Measurements from ENCODE around the gene TMEM87A.
"Not testable (repeated sequence)": the region's sequence is repeated elsewhere in the genome, so short reads cannot be mapped to it uniquely, and the experiment has no call there.

Gene TMEM87A

DNA sequence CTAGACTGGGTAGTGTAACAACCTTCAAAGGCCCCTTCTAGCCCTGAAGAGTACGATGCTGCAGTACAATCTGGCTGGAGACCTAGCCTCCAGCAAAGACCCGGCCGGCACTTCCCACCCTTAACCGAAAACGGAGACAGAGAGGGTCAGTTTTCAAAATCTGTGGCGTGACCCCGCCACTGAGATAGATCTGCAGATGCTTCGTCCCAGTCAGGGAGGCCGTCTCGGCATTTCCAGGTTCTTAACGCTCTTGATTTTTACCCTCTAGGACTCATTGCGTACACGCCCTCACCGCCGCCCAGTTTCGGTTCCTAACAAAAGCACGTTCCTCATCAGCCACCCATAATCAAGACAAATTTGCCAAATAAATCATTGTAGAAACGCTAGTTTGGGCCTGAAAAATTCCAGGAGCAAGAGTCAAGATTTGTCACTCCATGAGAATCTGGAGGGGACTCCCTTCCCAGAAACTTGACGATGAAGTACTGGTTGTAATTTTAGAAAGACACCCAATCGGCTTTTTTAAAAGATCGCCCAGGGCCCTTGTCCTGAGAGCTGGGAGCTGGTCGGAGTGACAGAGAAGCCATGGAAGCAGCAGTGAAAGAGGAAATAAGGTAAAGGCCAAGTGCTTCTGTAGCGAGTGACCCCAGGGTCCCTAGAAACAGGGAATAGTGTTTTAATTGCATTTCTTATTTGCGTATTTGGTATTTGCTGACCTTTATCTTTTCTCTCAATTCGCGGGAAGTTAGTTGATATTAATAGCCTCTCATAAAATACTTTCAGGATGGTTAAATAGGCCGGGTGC lies 868 bp upstream of the TMEM87A start:
- DNase-seq (ENCODE audit: low read depth in 2 of 2): peak; percentile 40 to 48

DNA sequence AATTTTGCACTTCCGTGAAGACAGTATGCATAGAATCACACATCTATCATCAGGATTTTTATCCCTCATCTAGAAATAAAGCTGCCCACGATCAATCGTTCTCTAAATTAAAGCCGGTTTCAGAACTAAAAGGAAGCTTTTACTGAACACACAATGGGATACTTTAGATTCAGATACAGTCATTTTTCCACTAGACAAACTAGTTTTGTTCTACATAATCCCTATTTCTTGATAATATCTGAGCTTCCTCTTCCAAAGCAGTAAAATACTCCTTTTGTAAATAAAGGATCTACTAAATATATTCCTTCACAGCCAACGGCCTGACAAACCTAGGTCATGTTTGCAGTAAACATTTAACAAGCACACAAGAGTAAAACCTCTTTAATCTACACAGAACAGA lies 2.2 kb downstream of the TMEM87A start:
- DNase-seq (ENCODE audit: low read depth in 2 of 2): no peak

DNA sequence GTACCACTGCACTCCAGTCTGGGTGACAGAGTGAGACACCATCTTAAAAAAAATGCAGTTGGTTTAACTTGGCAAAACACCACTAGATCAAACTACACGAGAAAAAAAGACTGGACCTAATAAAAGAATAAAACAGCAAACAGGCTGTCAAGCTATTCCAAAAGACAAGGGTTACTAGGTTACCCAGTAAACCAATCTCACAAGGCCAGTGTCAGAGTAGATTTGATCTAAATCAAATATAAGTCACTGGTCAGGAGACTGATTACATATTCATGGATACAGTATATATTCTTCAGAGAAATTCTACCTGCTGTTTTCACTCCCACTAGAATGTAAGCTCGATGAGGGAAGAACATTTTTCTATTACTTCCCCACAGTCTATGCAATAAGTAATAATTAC lies 2.7 kb downstream of the TMEM87A start:
- no peak for DNase-seq (ENCODE audit: low read depth in 2 of 2)

DNA sequence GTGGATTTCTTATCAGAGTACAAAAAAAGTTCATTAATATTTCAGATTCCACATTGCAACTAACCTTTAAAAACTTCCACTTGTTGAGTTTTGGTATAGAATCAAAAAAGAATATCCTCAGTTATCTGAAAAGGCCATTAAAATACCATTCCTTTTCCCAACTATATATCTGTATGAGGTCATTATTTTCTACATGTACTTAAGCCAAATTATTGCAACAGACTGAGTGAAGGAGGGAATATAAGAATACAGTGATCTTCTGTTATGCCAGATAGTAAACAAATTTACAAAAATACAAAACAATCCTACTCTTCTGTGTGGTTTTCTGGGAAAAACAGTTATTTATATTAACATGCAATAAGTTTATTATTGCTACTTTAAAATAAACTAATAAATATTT lies 5.9 kb downstream of the TMEM87A start:
- no peak for DNase-seq (ENCODE audit: low read depth in 2 of 2)

DNA sequence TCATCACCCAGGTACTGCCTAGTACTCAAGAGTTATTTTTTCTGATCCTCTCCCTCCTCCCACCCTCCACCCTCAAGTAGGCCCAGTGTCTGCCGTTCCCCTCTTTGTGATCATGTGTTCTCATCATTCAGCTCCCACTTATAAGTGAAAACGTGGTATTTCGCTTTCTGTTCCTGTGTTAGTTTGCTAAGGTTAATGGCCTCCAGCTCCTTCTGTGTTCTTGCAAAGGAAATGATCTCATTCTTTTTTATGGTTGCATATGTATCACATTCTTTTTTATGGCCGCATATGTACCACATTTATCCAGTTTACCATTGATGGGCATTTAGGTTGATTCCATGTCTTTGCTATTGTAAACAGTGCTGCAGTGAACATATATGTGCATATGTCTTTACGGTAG lies 8.4 kb downstream of the TMEM87A start:
- no peak for DNase-seq (ENCODE audit: low read depth in 2 of 2)

DNA sequence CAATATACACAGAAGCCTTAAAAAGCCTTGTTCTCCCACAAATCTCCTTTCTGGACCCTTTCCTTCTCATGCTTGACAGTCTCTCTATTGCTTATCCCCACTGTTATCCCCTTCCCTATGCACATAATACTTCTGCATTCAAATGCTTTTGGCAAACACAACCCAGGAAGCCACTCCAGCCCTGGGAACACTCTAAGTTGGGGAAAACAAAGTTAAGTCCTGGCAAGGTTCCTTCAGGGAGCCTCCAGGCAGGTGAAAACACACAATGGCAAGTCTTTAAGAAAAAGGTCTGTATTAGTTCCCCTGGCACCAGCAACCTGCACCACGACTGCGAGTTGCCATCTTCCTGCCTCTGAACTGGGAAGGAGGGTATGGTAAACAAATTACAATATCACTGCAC lies 19.9 kb downstream of the TMEM87A start:
- no peak for DNase-seq (ENCODE audit: low read depth in 2 of 2)

DNA sequence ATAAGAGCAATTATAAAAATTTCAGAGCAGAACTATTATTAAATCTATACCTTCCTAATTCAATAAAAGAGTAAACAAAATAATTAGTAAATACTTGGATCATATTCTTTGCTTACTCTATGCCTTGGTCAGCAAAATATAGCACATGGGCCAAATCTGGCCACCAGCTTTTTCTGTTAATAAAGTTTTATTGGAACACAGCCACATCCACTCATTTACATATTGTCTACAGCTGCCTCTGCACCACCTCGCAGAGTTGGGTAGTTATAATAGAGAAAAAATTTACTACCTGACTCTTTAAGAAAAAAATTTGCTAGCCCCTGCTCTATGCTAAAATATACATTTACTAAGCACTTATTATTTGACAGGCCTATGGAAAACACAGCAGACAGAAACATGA lies 32.4 kb downstream of the TMEM87A start:
- DNase-seq (ENCODE audit: low read depth in 2 of 2): no peak

DNA sequence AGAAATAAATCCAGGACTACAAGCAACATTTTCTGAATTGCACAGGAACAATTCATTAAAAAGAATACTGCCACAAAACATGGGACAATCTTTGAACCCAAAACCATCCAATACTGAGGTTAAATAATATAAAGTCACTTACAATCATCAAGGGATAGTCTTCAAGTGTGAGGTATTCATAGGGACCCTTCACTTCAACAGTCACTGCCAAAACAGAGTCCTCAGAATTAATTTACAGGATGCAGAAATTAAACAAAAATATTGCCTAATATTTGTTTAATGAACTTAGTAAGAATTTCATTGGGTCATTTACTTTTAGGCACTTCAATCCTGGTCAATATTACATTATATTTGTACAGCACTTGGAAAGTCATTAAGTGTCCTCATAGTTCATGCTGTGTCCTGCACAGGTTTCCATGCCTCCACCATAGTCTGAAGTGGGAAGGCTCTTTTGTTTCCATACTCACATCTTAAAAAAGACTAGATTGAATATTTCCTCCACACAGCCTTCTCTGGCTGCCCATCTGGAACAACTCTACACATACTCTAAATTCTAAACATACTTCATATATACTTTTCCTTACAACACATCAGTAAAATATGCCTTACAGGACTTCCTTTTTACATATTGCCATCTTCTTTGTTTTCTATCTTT lies 33.6 kb downstream of the TMEM87A start:
- no peak for DNase-seq (ENCODE audit: low read depth in 2 of 2)

DNA sequence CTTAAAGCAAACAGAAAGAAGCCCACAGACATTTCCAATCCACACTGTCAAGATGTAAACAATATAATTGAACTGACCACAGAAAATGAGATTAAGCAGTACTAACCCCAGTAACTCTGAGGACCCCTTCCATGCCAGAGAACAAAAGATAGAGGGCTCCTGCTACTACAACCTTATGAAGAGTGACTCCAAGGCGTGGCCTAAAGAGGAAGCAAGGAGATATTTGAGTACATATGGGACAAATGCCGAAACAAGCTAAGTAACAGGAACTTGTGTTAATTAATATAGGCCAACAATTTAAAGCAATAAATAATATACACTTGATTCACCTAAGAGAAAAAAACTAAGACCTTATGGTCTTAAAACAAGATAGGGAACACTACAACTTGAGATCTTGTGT lies 40.1 kb downstream of the TMEM87A start:
- no peak for DNase-seq (ENCODE audit: low read depth in 2 of 2)

DNA sequence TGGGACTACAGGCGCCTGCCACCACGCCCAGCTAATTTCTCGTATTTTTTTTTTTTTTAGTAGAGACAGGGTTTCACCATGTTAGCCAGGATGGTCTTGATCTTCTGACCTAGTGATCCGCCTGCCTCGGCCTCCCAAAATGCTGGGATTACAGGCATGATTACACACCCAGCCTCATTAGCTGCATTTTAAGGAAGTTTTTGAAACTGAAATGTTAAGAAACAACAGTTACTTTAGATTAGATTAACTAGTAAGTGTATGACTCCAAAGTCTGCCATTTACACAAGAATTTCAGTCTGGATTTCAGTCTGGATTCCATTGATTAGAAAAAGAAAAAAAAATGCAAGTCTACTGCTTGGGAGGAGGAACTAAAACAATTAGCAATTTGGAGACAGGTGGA lies 40.6 kb downstream of the TMEM87A start:
- no peak for DNase-seq (ENCODE audit: low read depth in 2 of 2)

DNA sequence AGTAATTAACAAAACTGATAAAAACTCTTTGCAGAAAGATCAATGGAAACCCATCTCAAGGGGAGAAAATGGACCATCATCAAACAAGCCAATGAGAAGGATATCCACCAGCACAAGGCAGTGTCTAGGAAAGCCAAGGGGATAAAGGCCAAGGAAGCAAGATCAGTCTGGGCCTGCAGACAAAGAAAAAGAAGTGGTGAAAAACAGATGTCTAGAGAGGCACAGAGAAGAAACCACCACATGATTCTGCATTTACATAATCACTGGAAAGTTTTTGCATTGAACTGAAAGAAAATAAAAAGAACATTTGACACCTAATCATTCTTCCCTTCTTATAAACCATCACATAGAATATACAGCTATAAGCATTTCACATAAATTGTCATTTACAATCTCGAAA lies 42.1 kb downstream of the TMEM87A start:
- DNase-seq (ENCODE audit: low read depth in 2 of 2): no peak

DNA sequence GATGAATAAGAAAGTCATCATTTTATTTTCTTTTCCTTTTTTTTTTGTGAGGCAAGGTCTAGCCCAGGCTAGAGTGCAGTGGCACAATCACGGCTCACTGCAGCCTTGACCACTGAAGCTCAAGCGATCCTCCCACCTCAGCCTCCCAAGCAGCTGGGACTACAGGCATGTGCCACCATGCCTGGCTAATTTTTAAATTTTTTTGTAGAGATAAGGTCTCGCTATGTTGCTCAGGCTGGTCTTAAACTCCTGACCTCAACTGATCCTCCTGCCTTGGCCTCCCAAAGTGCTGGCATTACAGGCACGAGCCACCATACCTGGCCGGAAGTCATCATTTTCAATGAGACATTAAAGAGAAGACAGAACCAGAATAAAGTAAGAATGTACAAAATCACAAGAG lies 44.3 kb downstream of the TMEM87A start:
- not testable (repeated sequence) for DNase-seq (ENCODE audit: low read depth in 2 of 2)

DNA sequence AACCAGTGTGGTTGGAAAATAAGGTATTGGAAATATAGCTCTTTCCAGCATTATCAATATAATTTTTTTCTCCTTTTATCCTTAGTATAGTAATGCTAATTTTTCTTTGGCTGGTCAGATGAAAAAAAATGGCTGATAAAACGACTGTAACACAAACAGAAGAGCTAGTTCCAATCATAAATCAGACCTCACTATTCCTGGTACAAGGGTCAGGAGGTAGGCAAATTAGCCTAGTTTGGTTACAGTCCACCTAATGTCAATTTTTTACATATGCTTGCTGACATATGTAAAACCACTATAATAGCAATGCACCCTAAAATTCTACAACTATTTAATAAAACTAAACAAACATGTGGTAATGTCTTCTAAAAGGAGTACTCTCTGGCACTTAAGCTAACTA lies 45.2 kb downstream of the TMEM87A start:
- no peak for DNase-seq (ENCODE audit: low read depth in 2 of 2)

DNA sequence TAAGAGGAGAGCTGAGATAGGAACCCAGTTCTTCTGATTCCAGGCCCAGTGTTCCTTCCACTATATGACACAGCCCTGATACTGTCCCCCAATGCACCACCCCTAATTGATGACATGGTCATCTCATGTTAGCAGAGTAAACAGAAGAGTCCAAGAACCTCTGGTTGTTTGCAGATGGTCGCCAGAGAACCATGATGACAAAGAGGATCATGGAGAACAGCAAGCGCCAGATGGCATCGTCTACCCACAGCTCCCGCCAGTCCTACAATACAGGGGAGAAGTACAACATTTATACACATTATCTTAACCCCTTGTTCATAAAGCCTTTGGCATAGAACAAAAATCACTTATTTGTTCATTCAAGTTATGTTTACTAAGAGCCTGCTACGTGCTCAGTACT lies 46.6 kb downstream of the TMEM87A start:
- no peak for DNase-seq (ENCODE audit: low read depth in 2 of 2)

DNA sequence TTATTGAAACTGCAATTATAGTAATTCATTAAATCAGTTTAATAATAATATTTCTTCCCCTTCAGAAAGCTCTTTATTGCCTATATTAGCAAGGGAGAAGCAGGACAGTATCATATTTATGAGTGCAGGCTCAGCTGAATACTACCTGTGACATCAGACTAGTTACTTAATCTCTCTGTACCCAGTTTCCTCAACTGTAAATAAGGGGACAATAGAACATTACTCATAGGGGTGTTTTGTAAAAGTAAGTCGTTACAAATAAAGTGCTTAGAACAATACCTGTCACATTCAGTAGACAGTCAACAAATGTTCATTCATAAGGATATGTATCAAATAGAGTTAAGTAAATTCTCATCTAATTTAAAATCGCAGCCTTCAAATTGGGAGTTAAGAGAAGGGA lies 53.0 kb downstream of the TMEM87A start:
- no peak for DNase-seq (ENCODE audit: low read depth in 2 of 2)

DNA sequence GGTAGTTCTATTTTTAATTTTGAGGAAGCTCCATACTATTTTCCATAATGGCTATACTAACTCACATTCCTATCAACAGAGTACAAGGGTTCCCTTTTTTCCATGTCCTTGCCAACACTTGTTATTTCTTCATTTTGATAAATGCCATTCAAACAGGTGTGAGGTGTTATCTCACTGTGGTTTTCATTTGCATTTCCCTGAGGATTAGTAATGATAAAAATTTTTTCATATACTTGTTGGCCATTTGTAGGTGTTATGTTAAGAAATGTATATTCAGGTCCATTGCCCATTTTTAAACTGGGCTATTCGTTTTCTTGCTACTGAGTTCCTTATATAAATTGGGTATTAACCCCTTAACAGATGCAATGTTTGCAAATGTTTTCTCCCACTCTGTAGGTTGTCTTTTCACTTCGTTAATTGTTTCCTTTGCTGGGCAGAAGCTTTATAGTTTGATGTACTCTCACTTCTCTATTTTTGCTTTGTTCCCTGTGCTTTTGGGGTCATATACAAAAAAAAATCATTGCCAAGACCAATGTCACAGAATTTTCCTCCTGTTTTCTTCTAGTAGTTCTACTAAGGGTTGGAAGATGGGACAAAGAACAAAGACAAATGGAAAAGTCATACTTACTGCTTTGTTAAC lies 54.2 kb downstream of the TMEM87A start:
- DNase-seq (ENCODE audit: low read depth in 2 of 2): no peak

DNA sequence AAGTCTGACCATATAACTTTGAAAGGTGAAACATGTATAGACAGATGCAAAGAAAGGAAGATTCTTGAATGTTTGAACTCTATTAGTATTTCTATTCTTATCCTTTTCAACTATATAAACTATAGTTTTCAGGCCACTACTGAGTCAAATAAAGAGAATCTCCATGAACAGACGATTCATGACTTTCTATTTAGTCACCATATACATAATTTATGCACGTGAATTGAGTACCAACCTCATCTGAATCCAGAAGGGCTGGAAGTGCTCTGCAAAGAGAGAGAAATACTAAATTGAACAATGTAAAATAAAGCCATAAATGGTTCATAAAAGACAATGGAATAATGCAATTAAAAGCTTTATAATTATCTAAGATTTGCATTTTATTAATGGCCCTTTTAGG lies 55.7 kb downstream of the TMEM87A start:
- no peak for DNase-seq (ENCODE audit: low read depth in 2 of 2)

DNA sequence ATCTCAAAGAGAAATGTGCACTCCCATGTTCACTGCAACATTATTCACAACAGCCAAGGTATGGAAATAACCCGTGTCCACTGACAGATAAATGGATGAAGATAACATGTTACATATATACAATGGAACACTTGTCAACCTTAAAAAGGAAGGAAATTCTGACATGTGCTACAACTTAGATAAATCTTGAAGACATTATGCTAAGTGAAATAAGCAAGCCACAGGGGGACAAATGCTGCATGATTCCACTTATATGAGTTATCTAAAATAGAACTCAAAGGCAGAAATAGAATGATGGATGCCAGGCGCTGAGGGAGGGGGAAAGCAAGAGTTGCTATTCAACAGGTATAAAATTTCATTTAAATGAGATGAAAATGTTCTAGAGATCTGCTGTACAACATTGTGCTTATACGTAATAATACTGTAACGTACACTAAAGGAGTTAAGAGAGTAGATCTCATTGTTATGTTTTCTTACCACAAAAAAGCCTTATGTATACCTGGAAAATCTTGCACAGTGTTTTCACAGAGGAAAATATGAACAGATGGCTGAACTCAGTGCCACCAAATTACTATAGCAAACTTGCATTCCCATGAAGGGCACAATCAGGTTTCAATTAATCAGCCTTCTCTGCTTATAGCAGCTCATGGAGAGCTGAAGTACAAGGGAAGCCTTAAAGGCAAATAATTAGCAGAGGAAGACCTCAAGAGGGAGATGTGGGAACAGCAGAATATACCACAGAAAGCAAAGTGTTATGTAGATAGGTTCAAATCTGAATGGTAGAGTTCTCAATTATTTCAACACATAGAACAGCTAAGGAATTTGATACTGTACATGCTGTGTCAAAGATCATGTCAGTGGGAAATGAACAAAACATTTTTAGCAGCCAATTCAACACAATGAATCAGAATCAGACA lies 57.1 kb downstream of the TMEM87A start:
- DNase-seq (ENCODE audit: low read depth in 2 of 2): no peak

DNA sequence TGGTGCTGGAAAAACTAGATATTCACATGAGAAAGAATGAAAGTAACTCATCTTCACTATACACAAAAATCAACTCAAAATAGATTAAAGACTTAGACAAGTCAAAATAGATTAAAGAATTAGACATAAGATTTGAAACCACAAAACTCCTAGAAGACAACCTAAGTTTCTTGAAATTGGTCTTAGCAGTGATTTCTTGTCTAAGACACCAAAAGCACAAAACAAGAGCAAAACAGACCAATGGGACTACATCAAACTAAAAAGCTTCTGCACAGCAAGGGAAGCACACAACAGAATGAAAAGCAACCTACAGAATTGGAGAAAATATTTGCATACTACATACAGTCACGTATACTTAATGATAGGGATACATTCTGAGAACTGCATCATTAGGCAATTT lies 58.6 kb downstream of the TMEM87A start:
- no peak for DNase-seq (ENCODE audit: low read depth in 2 of 2)

DNA sequence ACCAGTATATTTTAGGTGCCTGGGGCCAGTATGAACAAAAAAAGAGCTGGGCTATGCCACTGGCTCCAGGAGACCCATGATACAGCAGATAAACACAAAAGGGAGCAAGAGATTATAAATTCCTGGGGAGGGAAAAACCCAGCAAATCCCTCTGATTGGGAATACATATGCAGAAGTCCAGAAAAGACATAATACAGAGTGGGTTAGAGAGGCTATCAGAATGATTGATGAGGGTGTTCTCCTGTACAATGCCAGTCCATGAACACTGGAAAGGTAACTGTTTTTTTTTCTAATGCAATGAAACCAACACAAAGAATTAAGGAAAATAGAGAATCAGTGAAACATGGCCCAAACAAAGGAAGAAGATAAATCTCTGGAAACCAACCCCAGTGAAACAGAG lies 59.7 kb downstream of the TMEM87A start:
- DNase-seq (ENCODE audit: low read depth in 2 of 2): no peak

DNA sequence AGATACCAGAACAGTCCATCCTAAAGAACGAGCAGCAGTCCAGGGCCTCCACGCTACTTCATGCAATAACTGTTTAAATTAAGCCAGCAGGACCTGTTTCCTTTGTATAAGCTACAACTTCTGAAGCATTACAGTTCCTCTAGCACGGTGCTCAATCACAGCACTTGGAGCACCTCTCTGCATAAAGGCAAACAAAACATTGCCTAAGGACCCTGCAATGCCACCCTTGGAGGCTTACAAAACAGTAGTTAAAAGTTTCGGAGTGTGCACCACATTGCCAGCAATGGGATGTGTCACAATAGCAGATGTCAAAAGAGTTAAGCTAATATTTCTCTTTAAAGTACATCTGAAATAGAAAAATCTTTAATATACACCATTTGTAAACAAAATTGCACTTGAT lies 62.5 kb downstream of the TMEM87A start:
- DNase-seq (ENCODE audit: low read depth in 2 of 2): no peak
